Measurements from ENCODE around the gene ALX4. TPM values are rescaled to one million over a fixed set of nuclear protein-coding genes. Genes with fewer than 3 reads are reported as not detected.

Gene ALX4
- total RNA-seq, 2 donors from 2014 or later, result 0.17 to 0.36 TPM

DNA sequence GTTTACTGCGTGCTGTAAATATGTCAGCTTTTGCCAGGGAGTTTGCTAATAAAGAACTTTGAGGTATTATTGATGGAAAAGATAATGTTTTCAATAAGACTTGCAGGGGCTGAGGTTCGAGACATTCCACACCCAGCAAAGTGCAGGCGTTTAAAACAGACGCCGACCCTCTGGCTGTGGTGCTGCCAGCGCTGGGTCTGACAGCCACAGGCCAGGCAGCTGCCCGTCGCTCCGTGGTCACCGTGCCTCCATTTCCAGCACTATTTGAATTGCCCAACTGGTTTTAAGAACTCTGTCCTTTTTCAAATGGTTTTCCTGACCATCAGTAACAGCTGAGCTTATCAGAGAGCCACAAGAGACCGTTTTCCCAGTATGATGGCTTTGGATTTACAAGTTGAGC, 28.1 kb upstream of the ALX4 start:
- TF ChIP-seq POLR2AphosphoS5 (IDR thresholded peaks at IDR 0.05) (no peak), POLR2A (IDR thresholded peaks at IDR 0.05) (no peak)
- TF ChIP-seq, protein P1, sequence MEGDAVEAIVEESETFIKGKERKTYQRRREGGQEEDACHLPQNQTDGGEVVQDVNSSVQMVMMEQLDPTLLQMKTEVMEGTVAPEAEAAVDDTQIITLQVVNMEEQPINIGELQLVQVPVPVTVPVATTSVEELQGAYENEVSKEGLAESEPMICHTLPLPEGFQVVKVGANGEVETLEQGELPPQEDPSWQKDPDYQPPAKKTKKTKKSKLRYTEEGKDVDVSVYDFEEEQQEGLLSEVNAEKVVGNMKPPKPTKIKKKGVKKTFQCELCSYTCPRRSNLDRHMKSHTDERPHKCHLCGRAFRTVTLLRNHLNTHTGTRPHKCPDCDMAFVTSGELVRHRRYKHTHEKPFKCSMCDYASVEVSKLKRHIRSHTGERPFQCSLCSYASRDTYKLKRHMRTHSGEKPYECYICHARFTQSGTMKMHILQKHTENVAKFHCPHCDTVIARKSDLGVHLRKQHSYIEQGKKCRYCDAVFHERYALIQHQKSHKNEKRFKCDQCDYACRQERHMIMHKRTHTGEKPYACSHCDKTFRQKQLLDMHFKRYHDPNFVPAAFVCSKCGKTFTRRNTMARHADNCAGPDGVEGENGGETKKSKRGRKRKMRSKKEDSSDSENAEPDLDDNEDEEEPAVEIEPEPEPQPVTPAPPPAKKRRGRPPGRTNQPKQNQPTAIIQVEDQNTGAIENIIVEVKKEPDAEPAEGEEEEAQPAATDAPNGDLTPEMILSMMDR (IDR thresholded peaks at IDR 0.05), result no peak
- Histone ChIP-seq H3K9me3 (no peaks in the 10 kb centered on the region), H3K4me1 (replicated peaks) (no peaks in the 10 kb centered on the region), H3K36me3 (no peaks in the 10 kb centered on the region), H3K27ac (no peak overlapping the region), H3K27me3 (replicated peaks; ENCODE audit: insufficient read depth) (peaks cover 4% of the 10 kb centered on the region), H3K4me3 (no peak overlapping the region)
- intact Hi-C loops (cut with DNase I), result no loop called here
- DNase-seq (ENCODE audit: low spot score), result no peak
- 22% methylated on average over 11 of the region's 11 CpGs for whole genome bisulfite sequencing

DNA sequence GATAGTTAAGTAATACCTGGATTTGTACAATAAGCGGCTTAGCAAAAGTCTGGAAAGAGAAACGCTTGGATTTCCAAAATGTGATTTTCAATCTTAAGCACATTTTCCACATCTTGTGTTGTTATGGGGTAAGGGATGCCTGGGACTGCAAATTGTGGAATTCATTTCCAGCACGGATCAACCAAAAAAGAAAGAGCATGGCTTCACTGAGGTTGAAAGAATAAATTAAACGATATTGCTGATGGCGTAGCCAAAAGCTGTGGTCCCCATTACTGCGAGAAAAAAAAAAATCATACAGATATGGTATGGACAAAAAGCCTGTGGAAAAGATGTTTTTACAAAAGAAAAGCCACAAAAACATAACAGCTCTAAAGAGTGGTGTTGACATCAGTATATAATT, 26.0 kb upstream of the ALX4 start:
- H3K4me1 ChIP-seq (replicated peaks), result no peaks in the 10 kb centered on the region
- 29% methylated on average over 6 of the region's 6 CpGs for WGBS
- no peak overlapping the region for H3K4me3 ChIP-seq
- no peak for DNase-seq (ENCODE audit: low spot score)
- H3K36me3 ChIP-seq, result no peaks in the 10 kb centered on the region
- H3K27me3 ChIP-seq (replicated peaks; ENCODE audit: insufficient read depth), result peaks cover 4% of the 10 kb centered on the region
- intact Hi-C loops (cut with DNase I), result no loop called here
- TF ChIP-seq POLR2A (IDR thresholded peaks at IDR 0.05) (no peak), POLR2AphosphoS5 (IDR thresholded peaks at IDR 0.05) (no peak)
- TF ChIP-seq, protein P1 (IDR thresholded peaks at IDR 0.05), result no peak
- H3K9me3 ChIP-seq, result no peaks in the 10 kb centered on the region
- no peak overlapping the region for H3K27ac ChIP-seq

DNA sequence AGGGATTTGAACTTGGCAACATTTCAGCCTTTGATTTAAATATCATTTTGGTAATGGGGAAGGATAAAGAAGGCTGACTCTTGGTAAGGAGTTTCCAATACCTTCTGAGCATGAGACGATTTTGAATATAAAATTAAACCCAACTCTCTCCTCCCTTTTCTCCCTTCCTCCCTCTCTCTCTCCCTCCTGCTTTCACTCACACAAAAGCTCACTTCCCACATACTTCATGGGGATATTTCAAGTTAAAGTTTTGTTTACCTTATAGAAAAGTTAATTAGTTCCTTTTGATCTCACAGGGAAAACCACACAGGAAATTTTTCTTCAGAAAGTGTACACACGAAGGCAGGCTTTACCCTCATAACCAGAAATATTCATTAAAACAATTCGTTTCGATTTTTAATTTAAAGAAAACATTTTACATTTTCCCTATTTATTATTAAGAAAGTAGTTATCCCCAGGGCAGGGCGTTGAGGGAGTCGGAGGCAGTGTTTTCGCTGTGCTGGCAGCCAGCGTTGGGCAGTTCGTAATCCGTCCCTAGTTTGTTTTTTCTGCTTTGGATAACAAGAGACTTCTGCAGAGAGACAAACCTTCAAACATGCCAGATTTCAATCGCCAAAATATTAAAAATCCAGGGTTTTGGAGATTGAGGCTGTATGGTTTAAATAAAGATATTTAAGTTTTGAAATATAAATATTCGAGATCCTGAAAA, 25.3 kb upstream of the ALX4 start:
- 25% methylated on average over 12 of the region's 12 CpGs for WGBS
- no peaks in the 10 kb centered on the region for H3K36me3 ChIP-seq
- TF ChIP-seq POLR2AphosphoS5 (IDR thresholded peaks at IDR 0.05) (no peak), POLR2A (IDR thresholded peaks at IDR 0.05) (no peak)
- TF ChIP-seq, protein P1 (IDR thresholded peaks at IDR 0.05), result no peak
- H3K4me1 ChIP-seq (replicated peaks), result no peaks in the 10 kb centered on the region
- no peaks in the 10 kb centered on the region for H3K9me3 ChIP-seq
- peaks cover under 1% of the 10 kb centered on the region for H3K27me3 ChIP-seq (replicated peaks; ENCODE audit: insufficient read depth)
- H3K27ac ChIP-seq, result no peak overlapping the region
- H3K4me3 ChIP-seq, result no peak overlapping the region
- no peak for DNase-seq (ENCODE audit: low spot score)
- intact Hi-C loops (cut with DNase I), result no loop called here

DNA sequence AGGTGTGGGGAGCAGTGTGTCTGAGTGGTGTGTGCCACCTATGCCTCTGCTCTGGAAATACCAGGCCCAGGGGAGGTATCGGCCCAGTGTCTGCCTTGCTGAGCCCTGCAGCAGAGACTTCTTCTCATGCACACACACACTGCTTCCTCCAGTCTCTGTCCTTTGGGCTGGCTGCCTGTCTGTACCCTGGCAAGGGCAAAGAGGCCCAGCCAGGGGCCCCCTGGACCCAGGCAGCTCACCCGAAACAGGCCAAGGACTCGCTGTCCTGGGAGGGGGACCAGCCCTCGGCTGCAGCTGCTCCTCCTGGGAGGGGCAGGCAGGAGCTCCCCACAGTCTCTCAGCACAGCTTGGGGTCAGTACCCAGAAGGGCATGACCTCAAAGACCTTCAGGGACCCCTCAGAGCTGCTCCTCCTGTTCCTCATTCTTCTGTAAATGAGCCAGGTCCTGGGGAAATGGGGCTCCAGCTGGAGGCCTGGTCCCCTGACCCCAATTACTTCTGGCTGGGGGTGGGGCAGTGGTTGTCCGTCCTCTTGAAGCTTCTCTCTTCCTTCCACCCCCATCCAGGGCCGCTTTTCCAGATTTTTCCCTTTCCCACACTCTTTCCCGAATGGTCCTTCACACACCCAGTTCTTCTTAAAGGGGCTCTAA, 24.5 kb upstream of the ALX4 start:
- Histone ChIP-seq H3K27ac (no peak overlapping the region), H3K4me1 (replicated peaks) (no peaks in the 10 kb centered on the region), H3K4me3 (no peak overlapping the region), H3K36me3 (no peaks in the 10 kb centered on the region), H3K9me3 (no peaks in the 10 kb centered on the region), H3K27me3 (replicated peaks; ENCODE audit: insufficient read depth) (peaks cover 1% of the 10 kb centered on the region)
- DNase-seq (ENCODE audit: low spot score), result no peak
- WGBS, result 61% methylated on average over 7 of the region's 7 CpGs
- intact Hi-C loops (cut with DNase I), result no loop called here
- TF ChIP-seq, protein P1 (IDR thresholded peaks at IDR 0.05), result no peak
- TF ChIP-seq POLR2A (IDR thresholded peaks at IDR 0.05) (no peak), POLR2AphosphoS5 (IDR thresholded peaks at IDR 0.05) (no peak)
